K562 (cell line): ENCODE results near the gene MAP2. TPM values are rescaled to one million over a fixed set of nuclear protein-coding genes. Genes with fewer than 3 reads are reported as not detected.

Experiments used
- ATAC-seq: fragments of 200-7000 bp; cut with Tn5 transposase; 3 replicates; pipeline ENCODE4 v1.9.1; 2020; ENCODE audit warnings: moderate library complexity
- BruUV-seq: library from RNA; stranded (reverse); fragments of 400-500 nt; replicated peaks from 2 replicates; lab custom pipeline; 2021; lab: Mats Ljungman, UMichigan
- CTCF ChIA-PET: fragments of 300-600 bp; formaldehyde crosslinking; extraction: SDS; loops from one replicate; lab custom pipeline; 2021; ENCODE audit warnings: low intra/inter-chr PET ratio; lab: Yijun Ruan, JAX
- POLR2A ChIA-PET: fragments of 300-600, 350-650 bp; sonication (Branson Sonifier 250); formaldehyde crosslinking; extraction: SDS; loops from one replicate; lab custom pipeline; 2021; ENCODE audit warnings: antibody characterized with exemption, inconsistent platforms; lab: Yijun Ruan, JAX
- DNase-seq, 4 experiments: peaks; one replicate each; pipeline versions ENCODE4 v3.0.0 to v3.0.0-alpha.2; 2011 to 2018; ENCODE audit warnings: low spot score in 3 of 4, mixed read lengths in 3 of 4; ENCODE audit errors: extremely low read depth in 1 of 4
- FAIRE-seq: peaks from 2 replicates; lab custom pipeline; 2011; peaks lifted over from hg19 to GRCh38; lab: Jason Lieb, UNC
- H2AFZ ChIP-seq: 2 replicates; pipeline ENCODE4 v1.6.0; 2011; ENCODE audit warnings: low read depth, low read length, control low read depth, inconsistent platforms
- H3K27ac ChIP-seq: fragments of 200-600 bp; 3 replicates; pipeline ENCODE4 v1.8.0; 2011; ENCODE audit warnings: low read depth, mild to moderate bottlenecking, control low read depth, inconsistent platforms, low read length, moderate library complexity, mixed read lengths; ENCODE audit errors: extremely low read depth
- H3K27me3 ChIP-seq, 2 experiments: fragments of 300-600 bp in 1 of 2; 2 replicates in 1 of 2; 3 replicates in 1 of 2; pipeline versions ENCODE4 v1.6.0 to v1.8.0; 2011; ENCODE audit warnings: inconsistent platforms in 2 of 2, low read length in 2 of 2, mild to moderate bottlenecking in 1 of 2, mixed read lengths in 1 of 2, moderate library complexity in 1 of 2; ENCODE audit not compliant: control insufficient read depth in 2 of 2, insufficient read depth in 2 of 2
- H3K36me3 ChIP-seq: fragments of 300-600 bp; 3 replicates; pipeline ENCODE4 v1.8.0; 2011; ENCODE audit warnings: mild to moderate bottlenecking, low read length, inconsistent platforms; ENCODE audit not compliant: control insufficient read depth, insufficient read depth
- H3K4me1 ChIP-seq, 2 experiments: fragments of 200-600 bp in 1 of 2; replicated peaks in 1 of 2; 2 replicates in 1 of 2; 3 replicates in 1 of 2; pipeline versions ENCODE4 v1.5.1 to v1.8.0; 2011; ENCODE audit warnings: inconsistent platforms in 2 of 2, low read length in 2 of 2, mild to moderate bottlenecking in 1 of 2, mixed read lengths in 1 of 2, moderate library complexity in 1 of 2; ENCODE audit not compliant: control insufficient read depth in 2 of 2, insufficient read depth in 2 of 2
- H3K4me2 ChIP-seq: 2 replicates; pipeline ENCODE4 v1.6.1; 2011; ENCODE audit warnings: low read length, control low read depth, inconsistent platforms, mixed read lengths; ENCODE audit not compliant: insufficient read depth
- H3K4me3 ChIP-seq: fragments of 200-600 bp; sonication (generic), shearing (Covaris generic); 2 replicates; pipeline ENCODE4 v1.5.1; 2016; ENCODE audit warnings: control low read depth, inconsistent platforms
- H3K79me2 ChIP-seq: fragments of 200-600 bp; 3 replicates; pipeline ENCODE4 v1.8.0; 2011; ENCODE audit warnings: low read length, inconsistent platforms; ENCODE audit not compliant: control insufficient read depth, insufficient read depth
- H3K9ac ChIP-seq, 2 experiments: 2 replicates each; pipeline versions ENCODE4 v1.6.0 to v1.6.1; 2011; ENCODE audit warnings: low read depth in 2 of 2, low read length in 2 of 2, control low read depth in 1 of 2, inconsistent platforms in 1 of 2, mild to moderate bottlenecking in 1 of 2, mixed read lengths in 1 of 2; ENCODE audit not compliant: insufficient read depth in 1 of 2
- H3K9me1 ChIP-seq: one replicate; pipeline ENCODE4 v1.6.0; 2011; ENCODE audit warnings: inconsistent platforms, mild to moderate bottlenecking, low read length, moderate library complexity; ENCODE audit not compliant: control insufficient read depth, insufficient read depth
- H3K9me3 ChIP-seq: replicated peaks from 2 replicates; pipeline ENCODE4 v1.5.1; 2011; ENCODE audit warnings: low read depth, low read length, inconsistent platforms; ENCODE audit not compliant: control insufficient read depth, insufficient read depth
- H4K20me1 ChIP-seq: replicated peaks from 2 replicates; pipeline ENCODE4 v1.6.1; 2011; ENCODE audit warnings: low read length, inconsistent platforms, mixed read lengths; ENCODE audit not compliant: control insufficient read depth, insufficient read depth
- CREB3L1 ChIP-seq: fragments of 450-650 bp; IDR thresholded peaks from 2 replicates; pipeline ENCODE4 v1.6.1; 2014; ENCODE audit warnings: low read depth, mild to moderate bottlenecking, moderate library complexity, borderline replicate concordance
- HNRNPH1 ChIP-seq: fragments of 200-400 bp; formaldehyde crosslinking; optimal IDR thresholded peaks from 2 replicates; pipeline ENCODE3; 2017; ENCODE audit warnings: low read depth, mild to moderate bottlenecking, low read length, moderate library complexity
- LARP7 ChIP-seq: fragments of 450-650 bp; IDR thresholded peaks from 2 replicates; pipeline ENCODE4 v1.6.1; 2016
- MBD2 ChIP-seq: sonication (generic); IDR thresholded peaks from 2 replicates; pipeline ENCODE4 v1.6.1; 2016; ENCODE audit warnings: low read depth, borderline replicate concordance
- MEF2D ChIP-seq: conservative IDR thresholded peaks from 2 replicates; pipeline ENCODE4 v1.6.1; 2016; ENCODE audit warnings: low read depth, missing genetic modification characterization, missing compliant biosample characterization
- MLLT1 ChIP-seq, 2 experiments: fragments of 450-650 bp; IDR thresholded peaks; 2 replicates each; pipeline ENCODE4 v1.6.1; 2016
- MXI1 ChIP-seq: IDR thresholded peaks from 2 replicates; pipeline ENCODE4 v1.6.1; 2011; ENCODE audit warnings: low read depth, mild to moderate bottlenecking, improper control_type of control experiment, low read length
- RHOXF2B ChIP-seq: fragments of 250-450 bp; sonication (Bioruptor Pico); conservative IDR thresholded peaks from 2 replicates; pipeline ENCODE4 v1.5.1; 2021
- SREBF2 ChIP-seq: sonication (generic); formaldehyde crosslinking; IDR thresholded peaks from 2 replicates; pipeline ENCODE4 v1.4.0; 2020; ENCODE audit warnings: mild to moderate bottlenecking, missing genetic modification reagents
- SRSF1 ChIP-seq: fragments of 200-400 bp; formaldehyde crosslinking; IDR thresholded peaks from 2 replicates; pipeline ENCODE4 v1.6.1; 2017; ENCODE audit warnings: mild to moderate bottlenecking, low read depth, low read length, moderate library complexity
- WGBS: fragments of 100-300 bp; shearing (Covaris generic); methylation state at CpG from one replicate; pipeline ENCODE4 v1.1.6; 2016; ENCODE audit warnings: low coverage, mixed read lengths; ENCODE audit not compliant: insufficient coverage; ENCODE audit errors: missing lambda C conversion rate; 5-methylcytosine and 5-hydroxymethylcytosine counted together
- in situ Hi-C: fragments of 300-500 bp; cut with MboI; formaldehyde crosslinking; loops from 4 replicates; pipeline ENCODE4 v1.15.0; 2018; ENCODE audit warnings: inconsistent platforms, mixed read lengths
- intact Hi-C: fragments of 100-400 bp; cut with micrococcal nuclease; formaldehyde crosslinking; loops from 2 replicates; pipeline ENCODE4 v1.14.2; 2022
- polyA plus RNA-seq, 8 experiments: library from polyadenylated mRNA; depleted of rRNA in 4 of 8; stranded (reverse) in 5 of 8; unstranded in 3 of 8; fragments of >200 nt; fragmentation: Nextera tagmentation in 2 of 8; fragmentation: Illumina TruSeq in 1 of 8; extraction: Ambion mirVana in 2 of 8; extraction: Trizol in 1 of 8; gene quantifications; 2 replicates each; pipeline versions ENCODE4 v1.2.1 to v1.2.3, GENCODE V29; 2011 to 2014; ENCODE audit warnings: inconsistent platforms in 1 of 8, missing spikeins in 1 of 8
- total RNA-seq, 7 experiments: library from RNA; depleted of rRNA in 6 of 7; stranded (reverse); fragments of >200 nt in 6 of 7; fragmentation: Illumina TruSeq in 2 of 7; extraction: Trizol in 2 of 7; gene quantifications; 2 replicates each; pipeline versions ENCODE4 v1.2.1 to v1.2.3, GENCODE V29; 2011 to 2021; ENCODE audit warnings: low replicate concordance in 1 of 7

The MAP2 gene
- total and polyA plus RNA-seq, 9 of the 15 experiments (the other 6 are each of a cell fraction or from before 2014, with no cell fraction given), result 0.13 TPM; not detected in 8

- WGBS, result 0% methylated on average over 1 of the region's 2 CpGs
- CTCF ChIA-PET, result no interaction called here
Measured at GRCh38 chr2:209532321-209532720, 108.5 kb downstream of the MAP2 start.

GRCh38 chr2:209533391-209533790, 109.5 kb downstream of the MAP2 start:
- H3K9ac ChIP-seq, result no peak overlapping the region
- no peak for ATAC-seq
- no peak overlapping the region for H2AFZ ChIP-seq
- in situ Hi-C loops, result no loop called here
- intact Hi-C loops, result no loop called here
- no peak overlapping the region for H3K4me3 ChIP-seq
- no peaks in the 10 kb centered on the region for H3K36me3 ChIP-seq
- H3K9me3 ChIP-seq, result no peaks in the 10 kb centered on the region
- BruUV-seq, result no TSS peak
- H4K20me1 ChIP-seq, result no peaks in the 10 kb centered on the region
- TF ChIP-seq MBD2 (no peak), MXI1 (no peak), HNRNPH1 (no peak), RHOXF2B (CRISPR knock-in tag) (no peak), SREBF2 (CRISPR knock-in tag) (no peak), MLLT1 (IDR thresholded peaks at IDR 0.05) (no peak), MEF2D (tag) (no peak), CREB3L1 (no peak), LARP7 (no peak)
- no peaks in the 10 kb centered on the region for H3K4me1 ChIP-seq
- no peaks in the 10 kb centered on the region for H3K79me2 ChIP-seq
- no peak overlapping the region for H3K4me2 ChIP-seq
- CTCF ChIA-PET, result no interaction called here
- DNase-seq, result no peak
- no peak overlapping the region for H3K27ac ChIP-seq
- 0% methylated on average over 3 of the region's 3 CpGs for WGBS
- H3K9me1 ChIP-seq, result no peaks in the 10 kb centered on the region
- POLR2A ChIA-PET, result no interaction called here
- H3K27me3 ChIP-seq, result no peaks in the 10 kb centered on the region
- no peak for FAIRE-seq

More at GRCh38 chr2:209532321-209532720, 108.5 kb downstream of the MAP2 start:
- in situ Hi-C loops (no loop called here), intact Hi-C loops (no loop called here)
- no peaks in the 10 kb centered on the region for H3K36me3 ChIP-seq
- TF ChIP-seq SRSF1, result no peak
- no peaks in the 10 kb centered on the region for H4K20me1 ChIP-seq
- no peak overlapping the region for H3K27ac ChIP-seq
- no peak overlapping the region for H3K4me3 ChIP-seq
- FAIRE-seq, result no peak
- no TSS peak for BruUV-seq
- DNase-seq, result no peak
- H3K9ac ChIP-seq, result no peak overlapping the region
- H3K4me1 ChIP-seq, result no peaks in the 10 kb centered on the region
- H3K27me3 ChIP-seq, result no peaks in the 10 kb centered on the region
- POLR2A ChIA-PET, result no interaction called here
- H2AFZ ChIP-seq, result no peak overlapping the region
- H3K4me2 ChIP-seq, result no peak overlapping the region
- no peaks in the 10 kb centered on the region for H3K79me2 ChIP-seq
- H3K9me3 ChIP-seq, result no peaks in the 10 kb centered on the region
- no peaks in the 10 kb centered on the region for H3K9me1 ChIP-seq
- no peak for ATAC-seq
